ENCODE data around the gene SNX14.

The SNX14 gene

DNA sequence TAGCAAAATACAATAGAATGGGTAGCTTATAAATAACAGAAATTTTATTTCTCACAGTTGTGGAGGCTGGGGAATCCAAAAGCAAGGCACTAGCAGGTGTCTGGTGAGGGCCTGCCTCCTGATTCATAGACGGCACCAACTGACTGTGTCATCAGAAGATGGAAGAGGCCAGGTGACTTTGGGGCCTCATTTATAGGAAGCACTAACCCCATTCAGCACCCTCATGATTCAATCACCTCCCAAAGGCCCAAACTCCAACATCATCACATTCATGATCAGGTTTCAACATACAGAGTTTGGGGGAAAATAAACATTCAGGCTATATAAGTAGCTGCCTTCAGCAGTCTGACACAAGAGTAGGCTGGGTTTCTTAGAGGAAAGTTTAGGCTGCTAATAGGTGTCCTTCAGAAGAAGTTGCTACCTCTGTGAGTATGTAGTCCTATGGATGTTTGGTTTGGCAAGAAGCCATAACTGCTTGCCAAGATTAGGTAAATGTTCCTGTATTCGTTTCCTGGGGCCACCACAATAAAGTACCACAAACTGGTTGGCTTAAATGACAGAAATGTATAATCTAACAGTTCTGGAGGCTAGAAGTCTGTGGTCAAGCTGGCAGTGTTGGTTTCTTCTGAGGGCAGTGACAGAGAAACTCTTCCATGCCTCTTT, 94.9 kb downstream of the SNX14 start:
- DNase-seq (ENCODE audit: low read depth in 2 of 2), result no peak

- no peak for DNase-seq (ENCODE audit: low read depth in 2 of 2)
These were observed 96.8 kb downstream of the SNX14 start for GRCh38 chr6:85496856-85497255.

- no peak for DNase-seq (ENCODE audit: low read depth in 2 of 2)
These were observed 97.6 kb downstream of the SNX14 start for GRCh38 chr6:85496009-85496579.

DNA sequence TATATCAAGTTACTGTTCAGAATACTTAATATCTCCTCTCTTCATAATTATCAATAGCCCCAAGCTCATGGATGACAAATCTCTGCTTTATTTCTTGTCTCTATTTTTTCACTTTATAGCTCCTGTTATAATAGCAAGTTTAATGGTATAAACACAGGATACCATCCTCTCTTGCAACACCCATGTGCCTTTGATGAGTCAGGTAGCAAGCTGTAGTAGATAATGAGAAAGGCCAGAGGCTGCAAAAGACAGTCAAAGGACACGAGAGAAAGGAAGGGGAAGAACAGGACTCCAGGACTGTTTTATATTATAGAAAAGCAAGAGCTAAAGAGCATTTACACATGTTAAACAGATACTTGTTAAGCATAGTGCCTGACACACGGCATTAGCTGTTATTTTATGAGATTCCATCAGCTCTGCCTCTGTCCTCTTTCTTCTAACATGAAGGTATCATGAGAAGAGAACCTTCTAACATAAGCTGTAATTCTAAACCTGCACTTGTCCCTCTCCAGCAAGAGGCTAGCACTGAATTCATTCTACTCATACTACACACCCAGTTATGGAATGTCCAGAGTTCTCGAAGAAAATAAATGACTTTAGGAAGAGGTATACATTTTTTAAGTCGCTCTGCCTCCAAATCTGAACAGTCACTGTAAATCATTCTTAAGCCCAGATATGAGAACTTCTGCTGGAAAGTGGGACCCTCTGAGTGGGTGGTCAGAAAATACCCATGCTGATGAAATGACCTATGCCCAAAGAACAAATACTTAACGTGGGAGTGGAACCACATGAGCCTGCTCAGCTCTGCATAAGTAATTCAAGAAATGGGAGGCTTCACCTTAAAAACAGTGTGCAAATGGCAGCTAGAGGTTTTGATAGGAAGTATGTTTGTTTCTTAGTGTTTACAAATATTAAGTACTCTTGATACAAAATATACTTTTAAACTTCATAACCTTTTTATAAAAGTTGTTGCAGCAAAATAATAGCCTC, 98.8 kb downstream of the SNX14 start:
- DNase-seq (ENCODE audit: low read depth in 2 of 2), result no peak

DNA sequence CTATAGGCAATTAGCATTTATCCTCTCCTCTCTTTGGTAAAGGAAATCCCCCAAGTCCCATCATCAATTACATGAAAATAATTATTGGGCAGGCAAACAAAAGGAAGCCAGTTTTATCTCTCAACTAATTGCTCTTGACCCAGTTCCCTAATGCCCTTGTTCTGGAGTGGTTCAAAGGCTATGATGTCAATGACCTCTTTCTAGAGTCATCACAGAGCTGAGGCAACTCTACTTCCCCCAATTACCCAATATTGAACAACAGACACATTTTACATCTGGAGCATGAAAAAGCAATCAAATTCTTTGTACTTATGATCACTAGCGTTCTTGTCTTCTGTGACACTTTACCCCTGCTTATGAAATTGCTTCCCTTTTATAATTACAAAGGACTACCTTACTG, 100.3 kb downstream of the SNX14 start:
- DNase-seq (ENCODE audit: low read depth in 2 of 2), result no peak

- no peak for DNase-seq (ENCODE audit: low read depth in 2 of 2)
These were observed 103.0 kb downstream of the SNX14 start for GRCh38 chr6:85490516-85491248.

GRCh38 chr6:85484948-85485347, 108.7 kb downstream of the SNX14 start:
- DNase-seq (ENCODE audit: low read depth in 2 of 2), result no peak

- no peak for DNase-seq (ENCODE audit: low read depth in 2 of 2)
These were observed 109.8 kb downstream of the SNX14 start for GRCh38 chr6:85483846-85484245.

GRCh38 chr6:85482905-85483700, 110.6 kb downstream of the SNX14 start:
- DNase-seq (ENCODE audit: low read depth in 2 of 2), result peak; percentile 69 to 71

GRCh38 chr6:85482206-85482904, 111.3 kb downstream of the SNX14 start:
- no peak for DNase-seq (ENCODE audit: low read depth in 2 of 2)

GRCh38 chr6:85479208-85479607, 114.5 kb downstream of the SNX14 start:
- DNase-seq (ENCODE audit: low read depth in 2 of 2), result no peak

DNA sequence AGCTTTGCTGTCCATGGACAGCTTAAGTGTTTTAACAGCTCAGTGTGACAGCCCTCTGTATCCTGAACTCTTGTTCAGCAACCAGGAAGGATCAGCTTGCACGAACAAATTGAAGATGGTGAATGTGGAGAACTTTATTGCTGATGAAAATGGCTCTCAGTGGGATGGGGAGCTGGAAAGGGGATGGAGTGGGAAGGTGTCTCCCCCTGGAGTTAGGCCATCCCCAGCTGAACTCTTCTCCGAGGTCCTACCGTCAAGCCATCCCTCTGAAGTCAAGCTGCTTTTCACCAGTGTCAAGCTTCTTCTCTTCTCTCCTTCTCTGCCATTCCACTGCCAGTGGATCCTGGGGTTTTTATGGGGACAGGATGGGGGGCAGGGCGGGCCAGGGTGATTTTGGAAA, 117.1 kb downstream of the SNX14 start:
- no peak for DNase-seq (ENCODE audit: low read depth in 2 of 2)

GRCh38 chr6:85473748-85474147, 119.9 kb downstream of the SNX14 start:
- DNase-seq (ENCODE audit: low read depth in 2 of 2), result no peak

- no peak for DNase-seq (ENCODE audit: low read depth in 2 of 2)
These were observed 120.9 kb downstream of the SNX14 start for GRCh38 chr6:85472744-85473143.

- DNase-seq (ENCODE audit: low read depth in 2 of 2), result no peak
These were observed 123.6 kb downstream of the SNX14 start for GRCh38 chr6:85470023-85470410.

GRCh38 chr6:85469276-85470022, 124.2 kb downstream of the SNX14 start:
- DNase-seq (ENCODE audit: low read depth in 2 of 2), result no peak

GRCh38 chr6:85468326-85468725, 125.3 kb downstream of the SNX14 start:
- DNase-seq (ENCODE audit: low read depth in 2 of 2), result no peak

DNA sequence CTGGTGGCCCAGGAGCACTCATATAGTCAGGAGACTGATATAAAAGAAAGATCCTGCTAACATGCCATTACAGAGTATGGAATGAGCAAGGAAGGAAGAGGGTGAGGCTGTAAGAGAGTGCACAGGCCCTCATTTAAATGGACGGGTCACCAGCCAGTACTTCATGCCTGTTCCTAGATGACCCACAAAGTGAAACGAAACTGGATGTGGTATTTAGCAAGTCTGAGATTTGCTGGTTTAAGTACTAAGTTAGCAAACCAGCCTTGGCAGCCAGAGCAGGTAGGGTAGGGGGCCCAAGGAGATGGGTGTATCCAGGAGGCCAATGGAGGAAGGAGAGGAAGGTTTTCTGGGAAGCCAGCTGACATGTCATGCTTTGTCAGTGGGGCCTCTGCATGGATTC, 127.9 kb downstream of the SNX14 start:
- DNase-seq (ENCODE audit: low read depth in 2 of 2), result no peak

GRCh38 chr6:85464722-85465150, 128.9 kb downstream of the SNX14 start:
- DNase-seq (ENCODE audit: low read depth in 2 of 2), result no peak

DNA sequence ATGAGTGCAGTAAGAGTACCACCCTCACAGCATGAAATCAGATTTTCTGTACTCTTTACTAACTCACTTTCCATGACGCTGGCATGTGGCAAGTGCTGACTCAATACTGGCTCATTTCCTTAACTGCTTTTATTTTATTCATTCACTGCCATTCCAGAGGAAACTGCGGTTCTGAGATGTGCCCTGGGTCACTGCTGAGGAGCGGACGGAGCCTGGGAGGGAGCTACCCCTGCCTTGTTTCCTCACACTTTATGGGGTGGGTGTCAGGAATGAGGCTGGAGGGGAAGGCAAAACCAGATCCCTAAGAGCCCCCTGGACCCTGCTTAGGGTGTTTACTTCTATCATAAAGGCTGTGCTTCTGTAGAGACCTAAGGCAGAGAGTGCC, 129.4 kb downstream of the SNX14 start:
- no peak for DNase-seq (ENCODE audit: low read depth in 2 of 2)

All from stimulated activated CD8-positive, alpha-beta memory T cell treated with anti-CD3 and anti-CD28 coated beads, Interleukin-2, amount 100 ng/mL, for 1 hour (primary cell).